Bronchial epithelial cell (primary cell): ENCODE measurements around the gene CIT. TPM values are rescaled to one million over a fixed set of nuclear protein-coding genes. Genes with fewer than 3 reads are reported as not detected.

Source experiments
- DNase-seq: peaks from one replicate; pipeline ENCODE4 v3.0.0-alpha.2; 2010; ENCODE audit warnings: low read depth
- FAIRE-seq: peaks from 2 replicates; lab custom pipeline; 2011; peaks lifted over from hg19 to GRCh38; lab: Jason Lieb, UNC
- H3K27me3 ChIP-seq: 2 replicates; pipeline ENCODE4 v1.5.1; 2011; ENCODE audit warnings: low read length; ENCODE audit not compliant: control insufficient read depth, insufficient read depth
- H3K36me3 ChIP-seq: 2 replicates; pipeline ENCODE4 v1.5.1; 2011; ENCODE audit warnings: low read length; ENCODE audit not compliant: control insufficient read depth, insufficient read depth
- H3K4me3 ChIP-seq: 2 replicates; pipeline ENCODE4 v1.5.1; 2011; ENCODE audit warnings: mild to moderate bottlenecking, low read depth, low read length, control low read depth
- total RNA-seq: library from RNA; depleted of rRNA; stranded (reverse); fragments of >200 nt; gene quantifications from 2 replicates; pipeline ENCODE4 v1.2.1, GENCODE V29; 2014
- TF ChIP-seq, protein P1 (sequence below): IDR thresholded peaks from 2 replicates; pipeline ENCODE4 v1.5.1; 2011; ENCODE audit warnings: mild to moderate bottlenecking, moderate library complexity, low read length, control low read depth, inconsistent platforms; ENCODE audit not compliant: insufficient read depth, severe bottlenecking

CIT gene
- total RNA-seq, 1 donor from 2014 or later, result 0.79 TPM

DNA sequence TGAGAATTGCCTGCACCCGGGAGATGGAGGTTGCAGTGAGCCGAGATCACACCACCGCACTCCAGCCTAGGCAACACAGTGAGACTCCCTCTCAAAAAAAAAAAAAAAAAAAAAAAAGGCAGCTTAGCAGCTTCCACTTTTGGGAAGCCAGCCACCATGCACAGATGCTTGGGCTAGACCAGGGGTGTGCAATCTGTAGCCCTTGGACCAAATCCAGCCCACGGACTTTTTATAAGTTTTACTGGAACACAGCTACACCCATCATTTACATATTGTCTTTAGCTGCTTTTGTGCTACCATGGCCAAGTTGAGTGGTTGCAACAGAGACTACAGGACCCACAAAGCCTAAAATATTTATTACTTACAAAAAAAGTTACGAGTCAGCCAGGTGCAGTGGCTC is 6.7 kb downstream of the CIT start:
- Histone ChIP-seq H3K4me3 (no peak overlapping the region), H3K27me3 (no peaks in the 10 kb centered on the region), H3K36me3 (no peaks in the 10 kb centered on the region)
- DNase-seq, result no peak
- FAIRE-seq, result no peak
- TF ChIP-seq, protein P1, sequence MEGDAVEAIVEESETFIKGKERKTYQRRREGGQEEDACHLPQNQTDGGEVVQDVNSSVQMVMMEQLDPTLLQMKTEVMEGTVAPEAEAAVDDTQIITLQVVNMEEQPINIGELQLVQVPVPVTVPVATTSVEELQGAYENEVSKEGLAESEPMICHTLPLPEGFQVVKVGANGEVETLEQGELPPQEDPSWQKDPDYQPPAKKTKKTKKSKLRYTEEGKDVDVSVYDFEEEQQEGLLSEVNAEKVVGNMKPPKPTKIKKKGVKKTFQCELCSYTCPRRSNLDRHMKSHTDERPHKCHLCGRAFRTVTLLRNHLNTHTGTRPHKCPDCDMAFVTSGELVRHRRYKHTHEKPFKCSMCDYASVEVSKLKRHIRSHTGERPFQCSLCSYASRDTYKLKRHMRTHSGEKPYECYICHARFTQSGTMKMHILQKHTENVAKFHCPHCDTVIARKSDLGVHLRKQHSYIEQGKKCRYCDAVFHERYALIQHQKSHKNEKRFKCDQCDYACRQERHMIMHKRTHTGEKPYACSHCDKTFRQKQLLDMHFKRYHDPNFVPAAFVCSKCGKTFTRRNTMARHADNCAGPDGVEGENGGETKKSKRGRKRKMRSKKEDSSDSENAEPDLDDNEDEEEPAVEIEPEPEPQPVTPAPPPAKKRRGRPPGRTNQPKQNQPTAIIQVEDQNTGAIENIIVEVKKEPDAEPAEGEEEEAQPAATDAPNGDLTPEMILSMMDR, result no peak

GRCh38 chr12:119869720-119870119 is 7.4 kb downstream of the CIT start:
- no peak for FAIRE-seq
- TF ChIP-seq, protein P1, result no peak
- no peak overlapping the region for H3K4me3 ChIP-seq
- peak; percentile 91 for DNase-seq
- H3K36me3 ChIP-seq, result no peaks in the 10 kb centered on the region
- H3K27me3 ChIP-seq, result no peaks in the 10 kb centered on the region

GRCh38 chr12:119868992-119869391 is 8.1 kb downstream of the CIT start:
- no peak for FAIRE-seq
- Histone ChIP-seq H3K36me3 (no peaks in the 10 kb centered on the region), H3K27me3 (no peaks in the 10 kb centered on the region), H3K4me3 (no peak overlapping the region)
- DNase-seq, result peak; percentile 29
- TF ChIP-seq, protein P1, result no peak

DNA sequence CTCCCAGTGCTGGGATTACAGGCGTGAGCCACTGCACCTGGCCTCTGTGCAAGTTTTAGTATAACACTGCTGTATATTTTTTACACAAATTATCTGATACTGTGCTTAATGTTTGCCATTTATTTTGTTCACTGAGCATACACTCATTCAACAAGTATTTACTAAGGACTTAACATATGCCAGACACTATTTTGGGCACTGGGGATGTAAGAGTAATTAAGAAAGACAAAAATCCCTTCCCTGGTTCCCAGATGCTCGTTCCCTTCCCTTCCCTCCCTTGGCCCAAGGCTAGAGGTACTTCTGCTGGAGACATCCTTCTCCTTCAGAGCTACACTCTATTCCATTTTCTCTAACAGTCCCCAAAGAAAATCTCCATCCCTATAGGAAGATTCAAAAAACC is 12.5 kb downstream of the CIT start:
- DNase-seq (no peak), FAIRE-seq (no peak)
- no peak overlapping the region for H3K4me3 ChIP-seq
- TF ChIP-seq, protein P1, result no peak
- H3K27me3 ChIP-seq, result no peaks in the 10 kb centered on the region
- H3K36me3 ChIP-seq, result no peaks in the 10 kb centered on the region

- DNase-seq (no peak), FAIRE-seq (no peak)
- TF ChIP-seq, protein P1, result no peak
- Histone ChIP-seq H3K36me3 (no peaks in the 10 kb centered on the region), H3K4me3 (no peak overlapping the region), H3K27me3 (no peaks in the 10 kb centered on the region)
These were observed 17.9 kb downstream of the CIT start for GRCh38 chr12:119859241-119859640.

GRCh38 chr12:119857041-119857591 is 20.0 kb downstream of the CIT start:
- DNase-seq (no peak), FAIRE-seq (no peak)
- Histone ChIP-seq H3K36me3 (no peaks in the 10 kb centered on the region), H3K4me3 (no peak overlapping the region), H3K27me3 (no peaks in the 10 kb centered on the region)
- TF ChIP-seq, protein P1, result no peak
